Measurements from ENCODE around the gene CTNNA3. TPM values are rescaled to one million over a fixed set of nuclear protein-coding genes. Genes with fewer than 3 reads are reported as not detected.
"Not testable (repeated sequence)": the region's sequence is repeated elsewhere in the genome, so short reads cannot be mapped to it uniquely, and the experiment has no call there.

The CTNNA3 gene
- total RNA-seq, 6 experiments from 2014 or later = 0.19 to 3.6 (median 1.2) TPM

DNA sequence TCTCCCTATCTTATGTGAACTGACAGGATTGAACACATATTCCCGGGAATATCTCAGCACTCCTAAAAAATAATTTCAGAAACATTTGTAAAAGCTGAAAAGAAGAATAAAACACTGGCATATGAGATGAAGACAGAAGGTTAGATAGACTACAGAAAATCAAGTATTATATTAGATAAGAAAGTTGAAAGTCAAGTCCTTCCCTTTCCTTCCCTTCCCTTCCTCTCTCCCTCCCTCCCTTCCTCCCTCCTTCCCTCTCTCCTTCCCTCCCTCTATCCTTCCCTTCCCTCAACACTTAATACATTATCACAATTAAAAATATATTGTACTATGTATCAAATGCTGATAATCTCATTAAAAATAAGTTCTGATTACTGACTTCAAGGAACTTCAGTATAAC is 122.5 kb downstream of the CTNNA3 start:
- intact Hi-C loops (cut with DNase I) = no loop called here

DNA sequence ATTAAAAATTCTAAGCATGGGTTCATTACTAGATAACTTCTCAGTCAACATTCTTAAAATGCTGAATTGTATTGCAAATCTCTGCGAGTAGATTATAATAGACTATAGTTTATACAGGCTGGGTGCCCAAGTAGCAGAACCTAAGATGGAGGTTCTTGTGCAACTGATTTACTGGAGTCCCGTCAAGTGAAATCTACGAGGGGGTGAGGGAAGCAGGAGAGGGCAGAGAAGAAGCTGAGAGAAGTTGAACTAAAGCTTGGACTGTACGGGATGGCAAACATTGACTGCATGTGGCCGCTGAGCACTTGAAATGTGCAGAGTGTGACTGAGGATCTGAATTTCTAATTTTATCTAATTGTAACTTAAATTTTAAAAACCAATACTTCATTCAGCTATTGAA is 124.5 kb downstream of the CTNNA3 start:
- H3K9me3 ChIP-seq = no peaks in the 10 kb centered on the region
- H3K4me1 ChIP-seq = no peaks in the 10 kb centered on the region
- no peaks in the 10 kb centered on the region for H3K27me3 ChIP-seq
- no peaks in the 10 kb centered on the region for H3K36me3 ChIP-seq
- no peak overlapping the region for H3K27ac ChIP-seq
- DNase-seq = no peak
- no peak for ATAC-seq
- intact Hi-C loops (cut with DNase I) = no loop called here
- WGBS (ENCODE audit: insufficient coverage, low coverage, low lambda C conversion rate, missing lambda C conversion rate) = 44% methylated on average over 5 of the region's 5 CpGs
- TF ChIP-seq, protein P1, sequence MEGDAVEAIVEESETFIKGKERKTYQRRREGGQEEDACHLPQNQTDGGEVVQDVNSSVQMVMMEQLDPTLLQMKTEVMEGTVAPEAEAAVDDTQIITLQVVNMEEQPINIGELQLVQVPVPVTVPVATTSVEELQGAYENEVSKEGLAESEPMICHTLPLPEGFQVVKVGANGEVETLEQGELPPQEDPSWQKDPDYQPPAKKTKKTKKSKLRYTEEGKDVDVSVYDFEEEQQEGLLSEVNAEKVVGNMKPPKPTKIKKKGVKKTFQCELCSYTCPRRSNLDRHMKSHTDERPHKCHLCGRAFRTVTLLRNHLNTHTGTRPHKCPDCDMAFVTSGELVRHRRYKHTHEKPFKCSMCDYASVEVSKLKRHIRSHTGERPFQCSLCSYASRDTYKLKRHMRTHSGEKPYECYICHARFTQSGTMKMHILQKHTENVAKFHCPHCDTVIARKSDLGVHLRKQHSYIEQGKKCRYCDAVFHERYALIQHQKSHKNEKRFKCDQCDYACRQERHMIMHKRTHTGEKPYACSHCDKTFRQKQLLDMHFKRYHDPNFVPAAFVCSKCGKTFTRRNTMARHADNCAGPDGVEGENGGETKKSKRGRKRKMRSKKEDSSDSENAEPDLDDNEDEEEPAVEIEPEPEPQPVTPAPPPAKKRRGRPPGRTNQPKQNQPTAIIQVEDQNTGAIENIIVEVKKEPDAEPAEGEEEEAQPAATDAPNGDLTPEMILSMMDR (IDR thresholded peaks at IDR 0.05) = no peak
- no peak for TF ChIP-seq POLR2A (IDR thresholded peaks at IDR 0.05)
- no peak overlapping the region for H3K4me3 ChIP-seq

More for the DNA sequence above, 122.5 kb downstream of the CTNNA3 start:
- WGBS (ENCODE audit: insufficient coverage, low coverage, low lambda C conversion rate, missing lambda C conversion rate) = 68% methylated on average over 1 of the region's 1 CpG
- TF ChIP-seq, protein P1 (IDR thresholded peaks at IDR 0.05) = no peak
- no peak for TF ChIP-seq POLR2A (IDR thresholded peaks at IDR 0.05)
- Histone ChIP-seq H3K27ac (no peak overlapping the region), H3K9me3 (no peaks in the 10 kb centered on the region), H3K4me3 (no peak overlapping the region), H3K36me3 (no peaks in the 10 kb centered on the region), H3K27me3 (no peaks in the 10 kb centered on the region), H3K4me1 (no peaks in the 10 kb centered on the region)
- no peak for DNase-seq
- no peak for ATAC-seq

DNA sequence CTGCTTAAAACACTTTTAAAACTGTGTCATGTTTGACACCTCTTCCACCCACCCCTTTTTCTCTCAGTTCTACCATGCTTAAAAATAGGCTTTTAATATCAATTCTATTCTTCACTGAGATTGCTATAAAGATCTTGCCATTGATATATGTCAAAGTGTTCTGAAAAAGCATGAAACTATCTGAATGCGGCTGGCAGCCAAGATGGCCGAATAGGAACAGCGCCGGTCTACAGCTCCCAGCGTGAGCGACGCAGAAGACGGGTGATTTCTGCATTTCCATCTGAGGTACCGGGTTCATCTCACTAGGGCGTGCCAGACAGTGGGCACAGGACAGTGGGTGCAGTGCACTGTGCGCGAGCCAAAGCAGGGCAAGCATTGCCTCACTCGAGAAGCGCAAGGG is 137.7 kb downstream of the CTNNA3 start:
- ATAC-seq; H3K27me3 ChIP-seq; H3K27ac ChIP-seq; H3K36me3 ChIP-seq; DNase-seq; H3K4me3 ChIP-seq; H3K4me1 ChIP-seq; H3K9me3 ChIP-seq; intact Hi-C loops (cut with DNase I): not testable (repeated sequence)
- WGBS (ENCODE audit: insufficient coverage, low coverage, low lambda C conversion rate, missing lambda C conversion rate) = 95% methylated on average over 12 of the region's 14 CpGs

DNA sequence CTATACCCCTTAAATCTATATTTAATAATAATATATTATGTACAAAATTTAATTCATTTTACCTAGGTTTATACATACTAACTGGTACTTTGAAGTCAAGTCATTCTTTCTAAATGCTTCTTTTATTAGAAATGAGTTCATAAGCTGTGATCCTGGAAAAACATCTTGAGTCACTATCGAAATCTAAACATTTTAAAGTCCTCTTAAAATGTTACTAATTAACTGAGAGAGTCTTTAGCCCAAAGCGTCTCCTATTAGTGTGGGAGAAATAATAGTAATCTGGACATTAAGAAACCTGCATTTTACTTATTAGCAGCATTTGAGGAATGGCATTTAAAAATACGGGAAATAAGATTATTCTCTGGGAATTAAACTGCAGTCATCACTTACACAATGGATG is 142.7 kb downstream of the CTNNA3 start:
- H3K4me3 ChIP-seq = no peak overlapping the region
- H3K4me1 ChIP-seq = no peaks in the 10 kb centered on the region
- ATAC-seq (no peak), DNase-seq (no peak)
- TF ChIP-seq, protein P1 (IDR thresholded peaks at IDR 0.05) = no peak
- TF ChIP-seq POLR2A (IDR thresholded peaks at IDR 0.05) = no peak
- no peaks in the 10 kb centered on the region for H3K36me3 ChIP-seq
- H3K27me3 ChIP-seq = no peaks in the 10 kb centered on the region
- 71% methylated on average over 3 of the region's 3 CpGs for WGBS (ENCODE audit: insufficient coverage, low coverage, low lambda C conversion rate, missing lambda C conversion rate)
- no peak overlapping the region for H3K27ac ChIP-seq
- H3K9me3 ChIP-seq = no peaks in the 10 kb centered on the region
- intact Hi-C loops (cut with DNase I) = no loop called here

DNA sequence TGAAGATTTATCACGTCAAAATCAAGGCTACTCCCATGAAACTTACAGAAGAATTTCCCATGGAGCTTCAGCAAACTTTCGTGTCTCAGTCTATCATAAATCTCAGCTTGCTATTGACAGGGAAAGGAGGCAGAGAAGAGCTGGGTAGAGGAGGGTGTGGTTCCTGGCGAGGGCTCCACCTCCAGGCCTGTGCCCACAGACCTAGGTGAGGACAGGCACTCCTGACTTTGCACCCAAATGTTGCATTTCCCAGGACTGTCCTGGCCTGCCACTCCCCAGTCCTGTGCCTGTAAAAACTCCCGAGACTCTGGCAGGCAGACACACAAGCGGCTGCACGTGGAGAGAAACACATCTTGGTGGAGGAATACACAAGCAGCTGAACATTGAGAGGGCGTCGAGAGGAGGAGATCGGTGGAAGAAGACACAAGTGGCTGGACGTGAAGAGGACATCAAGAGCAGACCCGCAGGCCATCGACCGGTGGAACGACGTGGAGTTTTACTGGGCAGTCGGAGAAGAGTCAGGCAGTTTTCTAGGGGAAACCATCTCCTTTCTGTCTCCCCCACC is 145.1 kb downstream of the CTNNA3 start:
- TF ChIP-seq, protein P1 (IDR thresholded peaks at IDR 0.05) = no peak
- TF ChIP-seq POLR2A (IDR thresholded peaks at IDR 0.05) = no peak
- WGBS (ENCODE audit: insufficient coverage, low coverage, low lambda C conversion rate, missing lambda C conversion rate) = 64% methylated on average over 9 of the region's 16 CpGs

More for the DNA sequence above, 145.1 kb downstream of the CTNNA3 start:
- no peak for DNase-seq
- Histone ChIP-seq H3K36me3 (no peaks in the 10 kb centered on the region), H3K4me1 (no peaks in the 10 kb centered on the region), H3K4me3 (no peak overlapping the region), H3K27me3 (no peaks in the 10 kb centered on the region), H3K27ac (no peak overlapping the region), H3K9me3 (no peaks in the 10 kb centered on the region)
- no peak for ATAC-seq
- intact Hi-C loops (cut with DNase I) = no loop called here

All from right lobe of liver (tissue), 6 donors.